Spleen (tissue), 7 donors: ENCODE data around the gene MOB1A.
A peak's percentile ranks its signal among the peaks of the same experiment; 100 is the strongest.

Source experiments
- POLR2A ChIP-seq, 3 donors: fragments of 450-650 bp; IDR thresholded peaks; one replicate each; pipeline ENCODE4 v1.5.1; 2017; ENCODE audit warnings: antibody characterized with exemption in 3 of 3, mild to moderate bottlenecking in 1 of 3
- POLR2AphosphoS5 ChIP-seq, 3 donors: sonication (generic); formaldehyde crosslinking; IDR thresholded peaks; one replicate each; pipeline ENCODE4 v1.5.1; 2017; ENCODE audit warnings: antibody characterized with exemption in 3 of 3
- TF ChIP-seq, protein P1 (sequence below), 11 experiments: fragments of 200-600 bp in 7 of 11; fragments of 450-650 bp in 4 of 11; sonication (generic) in 4 of 11; IDR thresholded peaks in 8 of 11; conservative IDR thresholded peaks in 3 of 11; 1 replicate in 7 of 11; 2 replicates in 4 of 11; pipeline versions ENCODE4 v1.4.0 to v1.8.0; 2016 to 2021; ENCODE audit warnings: antibody characterized with exemption in 11 of 11, inconsistent platforms in 4 of 11, mild to moderate bottlenecking in 1 of 11
- donor health status: DM: no; HTN: no; CAD: no; lungs with moderate emphysema.
- donor health status: DM: no; HTN: no; CAD: no.
- donor health status: DM: no; HTN: no; CAD: no.

- TF ChIP-seq, protein P1, sequence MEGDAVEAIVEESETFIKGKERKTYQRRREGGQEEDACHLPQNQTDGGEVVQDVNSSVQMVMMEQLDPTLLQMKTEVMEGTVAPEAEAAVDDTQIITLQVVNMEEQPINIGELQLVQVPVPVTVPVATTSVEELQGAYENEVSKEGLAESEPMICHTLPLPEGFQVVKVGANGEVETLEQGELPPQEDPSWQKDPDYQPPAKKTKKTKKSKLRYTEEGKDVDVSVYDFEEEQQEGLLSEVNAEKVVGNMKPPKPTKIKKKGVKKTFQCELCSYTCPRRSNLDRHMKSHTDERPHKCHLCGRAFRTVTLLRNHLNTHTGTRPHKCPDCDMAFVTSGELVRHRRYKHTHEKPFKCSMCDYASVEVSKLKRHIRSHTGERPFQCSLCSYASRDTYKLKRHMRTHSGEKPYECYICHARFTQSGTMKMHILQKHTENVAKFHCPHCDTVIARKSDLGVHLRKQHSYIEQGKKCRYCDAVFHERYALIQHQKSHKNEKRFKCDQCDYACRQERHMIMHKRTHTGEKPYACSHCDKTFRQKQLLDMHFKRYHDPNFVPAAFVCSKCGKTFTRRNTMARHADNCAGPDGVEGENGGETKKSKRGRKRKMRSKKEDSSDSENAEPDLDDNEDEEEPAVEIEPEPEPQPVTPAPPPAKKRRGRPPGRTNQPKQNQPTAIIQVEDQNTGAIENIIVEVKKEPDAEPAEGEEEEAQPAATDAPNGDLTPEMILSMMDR (IDR thresholded peaks at IDR 0.05 in 8 of 11, conservative IDR thresholded peaks at IDR 0.05 in 3 of 11): peak in 1 of 11 experiments; percentile 11
- TF ChIP-seq POLR2A (IDR thresholded peaks at IDR 0.05): no peak
- TF ChIP-seq POLR2AphosphoS5 (IDR thresholded peaks at IDR 0.05): peak in 1 of 3 donors; percentile 86
Observed at GRCh38 chr2:74186038-74186437, 7.4 kb upstream of the MOB1A start.
